ENCODE measurements around the gene SPECC1L.

The SPECC1L gene

DNA sequence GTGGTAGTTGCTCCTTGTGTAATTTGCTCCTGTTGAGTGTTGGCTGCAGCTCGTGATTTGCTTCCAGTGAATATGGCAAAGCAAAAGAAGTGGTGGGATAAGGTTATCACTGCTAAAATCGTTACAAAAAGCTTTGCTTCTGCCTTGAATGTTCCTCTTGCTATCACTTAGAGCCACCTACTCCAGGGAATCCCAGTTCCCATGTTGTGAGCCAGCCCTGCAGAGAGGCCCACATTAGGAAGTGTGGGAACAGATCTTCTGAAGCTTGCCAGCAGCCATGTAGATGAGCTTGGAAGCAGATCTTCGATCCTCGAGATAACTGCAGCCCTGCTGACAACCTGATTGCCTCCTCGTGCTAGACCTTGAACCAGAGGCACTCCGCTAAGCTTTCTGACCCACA, 71.0 kb downstream of the SPECC1L start:
- Histone ChIP-seq H3K27me3 (ENCODE audit: control insufficient read depth, insufficient read depth, low read length) (no peaks in the 10 kb centered on the region), H3K4me1 (ENCODE audit: control insufficient read depth, insufficient read depth, low read length) (peaks cover 36% of the 10 kb centered on the region), H3K4me3 (ENCODE audit: low read depth, low read length) (no peak overlapping the region), H3K9me3 (ENCODE audit: control insufficient read depth, insufficient read depth, low read length) (no peaks in the 10 kb centered on the region), H3K27ac (ENCODE audit: low read depth, low read length) (no peak overlapping the region), H3K36me3 (ENCODE audit: control insufficient read depth, insufficient read depth, low read length) (peaks cover 58% of the 10 kb centered on the region), H3K9ac (ENCODE audit: low read depth, low read length) (no peak overlapping the region)

DNA sequence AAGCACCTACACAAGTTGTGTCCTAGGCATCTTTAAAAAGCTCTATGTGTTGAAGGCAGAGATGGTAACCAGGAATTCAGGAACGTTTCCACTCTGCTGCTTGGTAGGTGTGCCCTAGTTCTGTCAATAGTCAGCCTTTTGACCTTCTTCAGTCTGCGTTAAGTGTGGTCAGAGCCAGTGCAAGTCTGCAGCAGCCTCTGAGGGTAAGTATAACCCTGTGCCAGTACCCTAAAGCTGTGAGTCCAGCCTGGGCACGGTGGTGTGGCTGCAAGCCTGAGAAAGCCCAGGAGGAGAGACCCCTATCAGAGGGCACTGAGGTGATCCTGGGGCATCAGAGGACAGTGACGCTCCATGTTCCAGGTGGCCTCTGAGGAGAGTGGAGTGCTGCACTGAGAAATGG, 80.0 kb downstream of the SPECC1L start:
- Histone ChIP-seq H3K4me1 (ENCODE audit: control insufficient read depth, insufficient read depth, low read length) (no peaks in the 10 kb centered on the region), H3K4me3 (ENCODE audit: low read depth, low read length) (no peak overlapping the region), H3K27ac (ENCODE audit: low read depth, low read length) (no peak overlapping the region), H3K36me3 (ENCODE audit: control insufficient read depth, insufficient read depth, low read length) (peaks cover 90% of the 10 kb centered on the region), H3K9ac (ENCODE audit: low read depth, low read length) (no peak overlapping the region), H3K9me3 (ENCODE audit: control insufficient read depth, insufficient read depth, low read length) (0 out of 2 replicates have a peak, but pooled peaks cover 3% of the 10 kb centered on the region), H3K27me3 (ENCODE audit: control insufficient read depth, insufficient read depth, low read length) (no peaks in the 10 kb centered on the region)

DNA sequence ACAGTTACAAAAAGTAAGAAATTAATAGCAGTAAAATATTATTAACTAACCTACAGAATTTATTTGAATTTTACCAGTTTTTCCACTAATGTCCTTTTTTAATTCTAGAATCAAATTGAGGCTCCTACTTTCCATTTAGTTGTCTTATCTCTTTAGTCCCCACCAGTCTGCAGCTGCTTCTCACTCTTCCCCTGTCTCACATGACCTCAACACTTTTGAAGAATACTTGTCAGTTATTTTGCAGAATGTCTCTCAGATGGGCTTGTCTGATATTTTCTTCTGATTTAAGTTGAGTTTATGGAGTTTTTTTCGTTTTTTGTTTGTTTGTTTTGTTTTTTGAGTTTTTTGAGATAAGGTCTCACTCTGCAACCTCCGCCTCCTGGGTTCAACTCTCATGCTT, 82.5 kb downstream of the SPECC1L start:
- Histone ChIP-seq H3K9me3 (ENCODE audit: control insufficient read depth, insufficient read depth, low read length) (0 out of 2 replicates have a peak, but pooled peaks cover 3% of the 10 kb centered on the region), H3K27ac (ENCODE audit: low read depth, low read length) (no peak overlapping the region), H3K4me3 (ENCODE audit: low read depth, low read length) (no peak overlapping the region), H3K4me1 (ENCODE audit: control insufficient read depth, insufficient read depth, low read length) (no peaks in the 10 kb centered on the region), H3K9ac (ENCODE audit: low read depth, low read length) (no peak overlapping the region), H3K27me3 (ENCODE audit: control insufficient read depth, insufficient read depth, low read length) (no peaks in the 10 kb centered on the region), H3K36me3 (ENCODE audit: control insufficient read depth, insufficient read depth, low read length) (peaks cover 78% of the 10 kb centered on the region)

DNA sequence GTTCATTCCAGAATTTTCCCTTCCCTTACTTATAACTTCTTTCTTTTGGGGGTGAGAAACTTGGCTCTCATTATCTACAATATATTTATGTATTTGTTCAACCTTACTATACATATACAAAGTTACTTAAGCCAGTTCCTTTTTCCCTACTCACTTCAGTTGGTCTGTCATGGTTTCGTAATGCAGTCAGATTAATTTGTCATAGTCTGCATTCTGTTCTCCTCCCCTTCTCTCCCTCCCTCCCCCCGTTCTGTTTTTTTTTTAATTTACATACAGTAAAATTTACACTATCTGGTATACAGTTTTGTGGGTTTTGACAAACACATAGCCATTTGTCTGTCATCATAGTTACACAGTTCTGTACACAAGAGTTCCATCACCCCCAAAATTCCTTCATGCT, 84.9 kb downstream of the SPECC1L start:
- no peak overlapping the region for H3K9ac ChIP-seq (ENCODE audit: low read depth, low read length)
- H3K4me1 ChIP-seq (ENCODE audit: control insufficient read depth, insufficient read depth, low read length), result no peaks in the 10 kb centered on the region
- H3K9me3 ChIP-seq (ENCODE audit: control insufficient read depth, insufficient read depth, low read length), result 0 out of 2 replicates have a peak, but pooled peaks cover 3% of the 10 kb centered on the region
- no peaks in the 10 kb centered on the region for H3K27me3 ChIP-seq (ENCODE audit: control insufficient read depth, insufficient read depth, low read length)
- no peak overlapping the region for H3K4me3 ChIP-seq (ENCODE audit: low read depth, low read length)
- no peak overlapping the region for H3K27ac ChIP-seq (ENCODE audit: low read depth, low read length)
- H3K36me3 ChIP-seq (ENCODE audit: control insufficient read depth, insufficient read depth, low read length), result peaks cover 71% of the 10 kb centered on the region

DNA sequence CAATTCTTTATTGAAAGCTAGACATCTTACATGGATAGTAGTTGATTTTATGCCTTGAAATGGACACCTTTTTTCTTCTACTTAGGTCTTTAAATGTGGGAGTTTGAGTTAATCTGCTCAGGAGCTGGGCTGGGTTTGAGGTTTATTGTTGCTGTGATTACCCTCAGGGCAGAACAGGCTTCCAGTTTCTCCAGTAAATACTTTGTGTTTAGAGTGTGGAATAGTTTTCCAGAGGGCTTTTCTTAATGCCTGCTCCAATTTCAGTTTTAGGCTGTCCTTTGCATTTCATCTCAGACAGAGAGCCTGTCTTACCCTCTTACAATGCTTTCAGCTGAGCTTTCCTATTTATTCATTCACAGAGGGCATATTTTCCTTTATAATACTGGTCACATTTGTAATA, 86.9 kb downstream of the SPECC1L start:
- H3K9me3 ChIP-seq (ENCODE audit: control insufficient read depth, insufficient read depth, low read length), result 0 out of 2 replicates have a peak, but pooled peaks cover 3% of the 10 kb centered on the region
- no peak overlapping the region for H3K9ac ChIP-seq (ENCODE audit: low read depth, low read length)
- no peaks in the 10 kb centered on the region for H3K4me1 ChIP-seq (ENCODE audit: control insufficient read depth, insufficient read depth, low read length)
- no peaks in the 10 kb centered on the region for H3K27me3 ChIP-seq (ENCODE audit: control insufficient read depth, insufficient read depth, low read length)
- no peak overlapping the region for H3K27ac ChIP-seq (ENCODE audit: low read depth, low read length)
- H3K36me3 ChIP-seq (ENCODE audit: control insufficient read depth, insufficient read depth, low read length), result peaks cover 63% of the 10 kb centered on the region
- H3K4me3 ChIP-seq (ENCODE audit: low read depth, low read length), result no peak overlapping the region

DNA sequence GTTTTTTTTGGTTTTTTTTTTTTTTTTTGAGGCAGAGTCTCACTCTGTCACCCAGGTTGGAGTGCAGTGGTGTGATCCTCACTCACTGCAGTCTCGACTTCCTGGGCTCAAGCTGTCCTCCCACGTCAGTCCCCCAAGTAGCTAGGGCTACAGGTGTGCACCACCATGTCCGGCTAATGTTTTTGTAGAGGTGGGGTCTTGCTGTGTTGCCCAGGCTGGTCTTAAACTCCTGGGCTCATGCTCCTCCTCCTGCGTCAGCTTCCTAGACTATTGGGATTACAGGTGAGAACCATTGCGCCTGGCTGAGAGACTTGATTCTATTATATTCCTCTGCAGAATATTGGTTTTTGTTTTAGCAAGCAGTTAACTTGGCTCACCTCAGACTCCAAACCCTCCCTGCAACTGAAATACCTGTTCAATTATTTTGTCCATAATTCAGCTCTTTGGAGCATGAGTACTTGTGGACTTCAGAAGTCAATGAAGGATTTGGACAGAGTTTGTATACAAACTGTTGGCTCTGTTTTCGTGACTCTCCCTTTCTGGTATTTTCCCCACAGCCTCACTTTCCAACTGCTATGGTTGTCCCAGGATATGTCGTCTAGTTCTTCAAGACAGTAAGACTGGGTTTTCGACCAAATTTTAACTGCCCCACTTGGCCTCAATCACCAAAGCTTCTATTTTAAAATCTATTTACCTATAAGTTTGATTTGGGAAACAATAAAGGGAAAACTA, 87.6 kb downstream of the SPECC1L start:
- Histone ChIP-seq H3K27ac (ENCODE audit: low read depth, low read length) (no peak overlapping the region), H3K4me1 (ENCODE audit: control insufficient read depth, insufficient read depth, low read length) (no peaks in the 10 kb centered on the region), H3K9ac (ENCODE audit: low read depth, low read length) (no peak overlapping the region), H3K27me3 (ENCODE audit: control insufficient read depth, insufficient read depth, low read length) (no peaks in the 10 kb centered on the region), H3K9me3 (ENCODE audit: control insufficient read depth, insufficient read depth, low read length) (0 out of 2 replicates have a peak, but pooled peaks cover 3% of the 10 kb centered on the region), H3K4me3 (ENCODE audit: low read depth, low read length) (no peak overlapping the region), H3K36me3 (ENCODE audit: control insufficient read depth, insufficient read depth, low read length) (peaks cover 63% of the 10 kb centered on the region)

DNA sequence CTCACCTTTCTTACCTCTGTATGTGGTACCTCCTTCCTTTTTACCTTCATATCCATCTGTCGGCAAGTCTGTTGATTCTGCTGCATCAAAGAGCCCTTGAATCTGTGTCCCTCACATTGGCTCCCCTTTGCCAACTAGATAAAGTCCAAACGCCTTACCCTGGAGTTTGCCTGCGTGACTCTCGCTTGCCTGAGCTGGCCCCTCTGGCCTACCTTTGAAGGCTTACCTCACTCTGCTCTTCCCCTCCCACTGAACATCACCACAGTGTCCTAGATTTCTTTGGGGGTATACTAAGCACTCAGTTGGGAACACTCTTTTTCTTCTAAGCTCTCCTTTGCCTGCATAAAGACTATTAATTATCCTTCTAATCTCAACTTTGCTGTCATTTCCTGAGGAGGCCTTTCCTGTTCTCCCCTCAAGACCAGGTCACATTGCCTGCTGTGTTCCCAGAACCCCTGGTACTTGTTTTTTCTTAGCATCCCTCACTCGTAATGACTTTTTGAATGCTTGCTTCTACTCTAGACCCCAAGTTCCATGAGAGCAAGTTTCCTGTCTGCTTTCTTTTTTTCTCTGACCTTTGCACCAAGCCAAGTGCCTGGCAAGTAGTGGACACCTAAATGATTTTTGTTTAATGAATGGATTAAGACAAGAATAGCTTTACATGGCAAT, 89.0 kb downstream of the SPECC1L start:
- Histone ChIP-seq H3K9ac (ENCODE audit: low read depth, low read length) (no peak overlapping the region), H3K9me3 (ENCODE audit: control insufficient read depth, insufficient read depth, low read length) (no peaks in the 10 kb centered on the region), H3K36me3 (ENCODE audit: control insufficient read depth, insufficient read depth, low read length) (peaks cover 58% of the 10 kb centered on the region), H3K4me3 (ENCODE audit: low read depth, low read length) (no peak overlapping the region), H3K27ac (ENCODE audit: low read depth, low read length) (no peak overlapping the region), H3K4me1 (ENCODE audit: control insufficient read depth, insufficient read depth, low read length) (no peaks in the 10 kb centered on the region), H3K27me3 (ENCODE audit: control insufficient read depth, insufficient read depth, low read length) (no peaks in the 10 kb centered on the region)

DNA sequence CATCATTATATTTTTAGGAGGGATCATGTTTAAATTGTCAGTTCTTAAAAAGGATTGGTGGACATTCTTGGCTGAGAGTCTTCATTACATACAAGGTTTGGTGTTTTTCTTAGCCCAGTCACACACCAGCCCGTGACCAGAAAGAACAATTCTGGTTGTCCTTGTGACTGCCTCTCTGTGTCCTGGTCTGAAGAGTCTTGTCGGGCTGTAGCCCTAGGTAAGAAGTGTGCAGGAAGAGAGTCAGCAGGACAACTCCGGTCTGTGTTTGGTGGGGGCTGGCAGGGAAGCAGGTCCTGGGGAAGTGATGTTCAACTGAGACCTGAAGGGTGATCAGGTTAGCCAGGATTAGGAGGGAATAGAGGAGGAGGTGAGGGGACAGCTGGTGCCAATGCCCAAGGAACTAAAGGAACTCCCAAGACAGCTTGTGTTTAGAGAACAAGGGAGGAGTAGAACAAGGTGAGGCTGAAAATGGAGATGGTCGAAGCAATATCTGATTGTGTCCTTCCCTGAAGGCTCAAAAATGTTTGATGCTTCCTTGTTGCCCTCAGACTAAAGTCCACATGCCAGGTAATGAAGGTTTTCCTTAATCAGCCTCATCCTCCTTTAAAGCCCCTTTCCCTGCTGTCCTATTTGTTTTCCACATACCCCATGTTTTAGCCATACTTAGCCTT, 91.5 kb downstream of the SPECC1L start:
- no peak overlapping the region for H3K9ac ChIP-seq (ENCODE audit: low read depth, low read length)
- no peak overlapping the region for H3K27ac ChIP-seq (ENCODE audit: low read depth, low read length)
- no peaks in the 10 kb centered on the region for H3K9me3 ChIP-seq (ENCODE audit: control insufficient read depth, insufficient read depth, low read length)
- H3K27me3 ChIP-seq (ENCODE audit: control insufficient read depth, insufficient read depth, low read length), result no peaks in the 10 kb centered on the region
- H3K4me3 ChIP-seq (ENCODE audit: low read depth, low read length), result no peak overlapping the region
- H3K36me3 ChIP-seq (ENCODE audit: control insufficient read depth, insufficient read depth, low read length), result peaks cover 64% of the 10 kb centered on the region
- H3K4me1 ChIP-seq (ENCODE audit: control insufficient read depth, insufficient read depth, low read length), result no peaks in the 10 kb centered on the region

DNA sequence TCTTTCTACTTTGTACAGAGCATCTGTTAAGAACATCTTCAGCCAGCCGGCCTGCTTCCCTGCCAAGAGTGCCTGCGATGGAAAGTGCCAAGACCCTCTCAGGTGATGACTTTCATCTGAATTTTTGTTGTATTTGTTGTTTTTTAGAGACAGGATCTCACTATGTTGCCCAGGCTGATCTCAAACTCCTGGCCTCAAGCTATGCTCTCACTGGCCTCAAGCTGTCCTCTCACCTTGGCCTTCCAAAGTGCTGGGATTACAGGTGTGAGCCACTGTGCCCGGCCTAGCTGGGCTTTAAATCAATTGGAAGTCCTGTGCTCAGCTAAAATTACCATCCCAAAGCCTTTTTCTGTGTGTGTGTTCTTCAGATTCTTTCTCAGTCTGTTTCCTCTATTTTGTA, 92.6 kb downstream of the SPECC1L start:
- no peak overlapping the region for H3K4me3 ChIP-seq (ENCODE audit: low read depth, low read length)
- no peaks in the 10 kb centered on the region for H3K9me3 ChIP-seq (ENCODE audit: control insufficient read depth, insufficient read depth, low read length)
- peaks cover 68% of the 10 kb centered on the region for H3K36me3 ChIP-seq (ENCODE audit: control insufficient read depth, insufficient read depth, low read length)
- no peaks in the 10 kb centered on the region for H3K27me3 ChIP-seq (ENCODE audit: control insufficient read depth, insufficient read depth, low read length)
- H3K9ac ChIP-seq (ENCODE audit: low read depth, low read length), result no peak overlapping the region
- no peaks in the 10 kb centered on the region for H3K4me1 ChIP-seq (ENCODE audit: control insufficient read depth, insufficient read depth, low read length)
- H3K27ac ChIP-seq (ENCODE audit: low read depth, low read length), result no peak overlapping the region

DNA sequence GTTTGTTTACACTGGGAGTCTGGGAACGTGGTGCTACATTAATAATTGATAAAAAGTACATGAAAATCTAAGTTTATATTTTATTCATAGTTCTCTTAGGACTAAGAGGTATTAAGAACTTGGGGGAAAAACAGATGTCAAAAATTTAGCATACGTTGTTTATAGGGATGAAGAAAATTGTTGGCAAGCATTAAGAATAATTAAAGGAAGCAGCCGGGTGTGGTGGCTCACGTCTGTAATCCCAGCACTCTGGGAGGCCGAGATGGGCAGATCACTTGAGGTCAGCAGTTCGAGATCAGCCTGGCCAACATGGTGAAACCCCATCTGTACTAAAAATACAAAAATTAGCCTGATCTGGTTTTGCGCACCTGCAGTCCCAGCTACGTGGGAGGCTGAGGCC, 96.1 kb downstream of the SPECC1L start:
- no peak overlapping the region for H3K4me3 ChIP-seq (ENCODE audit: low read depth, low read length)
- H3K27ac ChIP-seq (ENCODE audit: low read depth, low read length), result no peak overlapping the region
- H3K9me3 ChIP-seq (ENCODE audit: control insufficient read depth, insufficient read depth, low read length), result no peaks in the 10 kb centered on the region
- no peak overlapping the region for H3K9ac ChIP-seq (ENCODE audit: low read depth, low read length)
- H3K36me3 ChIP-seq (ENCODE audit: control insufficient read depth, insufficient read depth, low read length), result peaks cover 86% of the 10 kb centered on the region
- H3K27me3 ChIP-seq (ENCODE audit: control insufficient read depth, insufficient read depth, low read length), result no peaks in the 10 kb centered on the region
- no peaks in the 10 kb centered on the region for H3K4me1 ChIP-seq (ENCODE audit: control insufficient read depth, insufficient read depth, low read length)

DNA sequence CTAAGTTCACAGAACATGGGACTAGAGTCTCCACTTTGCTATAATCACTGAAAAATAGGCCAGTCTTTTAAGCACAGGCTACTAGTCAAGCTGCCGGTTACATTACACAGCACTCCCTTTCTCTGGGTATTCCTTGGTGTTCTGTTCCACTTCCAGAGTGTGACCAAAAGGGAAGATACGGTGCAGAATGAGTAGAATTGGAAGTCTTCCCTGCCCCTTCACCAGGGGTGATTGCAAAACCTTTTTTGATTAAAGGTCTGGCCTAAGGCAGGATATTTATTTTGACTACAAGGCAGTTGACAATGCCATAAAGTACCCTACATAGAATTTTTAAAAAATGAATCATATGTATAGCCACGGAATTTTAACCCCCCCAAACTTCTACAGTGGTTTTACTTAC, 97.2 kb downstream of the SPECC1L start:
- Histone ChIP-seq H3K27ac (ENCODE audit: low read depth, low read length) (no peak overlapping the region), H3K4me1 (ENCODE audit: control insufficient read depth, insufficient read depth, low read length) (no peaks in the 10 kb centered on the region), H3K27me3 (ENCODE audit: control insufficient read depth, insufficient read depth, low read length) (no peaks in the 10 kb centered on the region), H3K4me3 (ENCODE audit: low read depth, low read length) (no peak overlapping the region), H3K9me3 (ENCODE audit: control insufficient read depth, insufficient read depth, low read length) (no peaks in the 10 kb centered on the region), H3K36me3 (ENCODE audit: control insufficient read depth, insufficient read depth, low read length) (peaks cover 82% of the 10 kb centered on the region), H3K9ac (ENCODE audit: low read depth, low read length) (no peak overlapping the region)
